OCI-LY3 (cell line): ENCODE data around the gene CDC14A.
A peak's percentile ranks its signal among the peaks of the same experiment; 100 is the strongest.

ENCODE experiments used
- H2AFZ ChIP-seq: fragments of 200-600, 300-600 bp; shearing (Covaris generic); 2 replicates; pipeline ENCODE4 v1.6.0; 2014; ENCODE audit warnings: antibody characterized with exemption, low read depth, low read length
- H3K27ac ChIP-seq: fragments of 200-600, 300-600 bp; sonication (generic); 2 replicates; pipeline ENCODE4 v1.5.1; 2014; ENCODE audit warnings: mild to moderate bottlenecking, low read length, moderate library complexity, mixed read lengths
- H3K27me3 ChIP-seq: fragments of 200-600, 300-600 bp; sonication (generic); 2 replicates; pipeline ENCODE4 v1.6.1; 2014; ENCODE audit warnings: low read depth, low read length, mixed read lengths
- H3K36me3 ChIP-seq: fragments of 200-600, 300-600 bp; sonication (generic); replicated peaks from 2 replicates; pipeline ENCODE3; 2014; ENCODE audit warnings: low read depth, low read length, mixed read lengths
- H3K4me1 ChIP-seq: fragments of 300-600, 200-600 bp; sonication (generic); 2 replicates; pipeline ENCODE4 v1.6.1; 2014; ENCODE audit warnings: low read length, mixed read lengths
- H3K4me2 ChIP-seq: fragments of 200-600, 300-600 bp; sonication (generic); 2 replicates; pipeline ENCODE4 v1.6.1; 2014; ENCODE audit warnings: low read length, mixed read lengths
- H3K4me3 ChIP-seq: fragments of 300-600, 200-600 bp; sonication (generic); 2 replicates; pipeline ENCODE4 v1.5.1; 2014; ENCODE audit warnings: antibody characterized with exemption, mild to moderate bottlenecking, low read length, moderate library complexity
- H3K79me2 ChIP-seq: fragments of 300-600, 200-600 bp; shearing (Covaris generic); 2 replicates; pipeline ENCODE4 v1.6.1; 2014; ENCODE audit warnings: mild to moderate bottlenecking, low read length, mixed read lengths
- H3K9ac ChIP-seq: fragments of 300-600, 200-600 bp; shearing (Covaris generic); 2 replicates; pipeline ENCODE4 v1.6.0; 2014; ENCODE audit warnings: mild to moderate bottlenecking, low read length, moderate library complexity
- H3K9me3 ChIP-seq: fragments of 200-600, 300-600 bp; shearing (Covaris generic); 2 replicates; pipeline ENCODE4 v1.6.1; 2014; ENCODE audit warnings: low read length, mixed read lengths; ENCODE audit not compliant: insufficient read depth
- H4K20me1 ChIP-seq: fragments of 200-600, 300-600 bp; sonication (generic); 2 replicates; pipeline ENCODE4 v1.6.1; 2016; ENCODE audit warnings: low read length, mixed read lengths; ENCODE audit not compliant: insufficient read depth
- CTCF ChIP-seq: fragments of 200-600, 300-600 bp; sonication (generic); IDR thresholded peaks from 2 replicates; pipeline ENCODE4 v1.5.1; 2014; ENCODE audit warnings: antibody characterized with exemption, low read length, low read depth
- EZH2phosphoT487 ChIP-seq: fragments of 200-600 bp; shearing (Covaris generic); IDR thresholded peaks from 2 replicates; pipeline ENCODE4 v1.6.1; 2018; ENCODE audit warnings: antibody characterized with exemption, mixed run types, low read depth

Gene CDC14A

GRCh38 chr1:100458661-100459357, 106.5 kb downstream of the CDC14A start:
- TF ChIP-seq EZH2phosphoT487 (no peak), CTCF (no peak)
- H3K4me1 ChIP-seq = peaks cover 11% of the 10 kb centered on the region
- H3K9ac ChIP-seq = no peak overlapping the region
- H3K9me3 ChIP-seq = no peaks in the 10 kb centered on the region
- H4K20me1 ChIP-seq = no peaks in the 10 kb centered on the region
- H2AFZ ChIP-seq = no peak overlapping the region
- no peaks in the 10 kb centered on the region for H3K36me3 ChIP-seq
- H3K27ac ChIP-seq = no peak overlapping the region
- peak overlapping the region; percentile 45 for H3K4me2 ChIP-seq
- no peaks in the 10 kb centered on the region for H3K27me3 ChIP-seq
- no peaks in the 10 kb centered on the region for H3K79me2 ChIP-seq
- no peak overlapping the region for H3K4me3 ChIP-seq

- no peak overlapping the region for H3K4me3 ChIP-seq
- H3K9me3 ChIP-seq = no peaks in the 10 kb centered on the region
- H3K27me3 ChIP-seq = no peaks in the 10 kb centered on the region
- no peaks in the 10 kb centered on the region for H4K20me1 ChIP-seq
- no peaks in the 10 kb centered on the region for H3K79me2 ChIP-seq
- peaks cover 17% of the 10 kb centered on the region for H3K4me1 ChIP-seq
- H3K9ac ChIP-seq = no peak overlapping the region
- H3K4me2 ChIP-seq = peak overlapping the region; percentile 45
- no peak overlapping the region for H2AFZ ChIP-seq
- no peak overlapping the region for H3K27ac ChIP-seq
- H3K36me3 ChIP-seq = no peaks in the 10 kb centered on the region
- TF ChIP-seq CTCF = peak; percentile 69
- no peak for TF ChIP-seq EZH2phosphoT487
These were observed 107.2 kb downstream of the CDC14A start for GRCh38 chr1:100459358-100460114.

- H3K4me3 ChIP-seq = no peak overlapping the region
- H3K4me1 ChIP-seq = peaks cover 17% of the 10 kb centered on the region
- H4K20me1 ChIP-seq = no peaks in the 10 kb centered on the region
- H3K4me2 ChIP-seq = no peak overlapping the region
- H3K9me3 ChIP-seq = no peaks in the 10 kb centered on the region
- no peak overlapping the region for H2AFZ ChIP-seq
- no peaks in the 10 kb centered on the region for H3K79me2 ChIP-seq
- no peak for TF ChIP-seq EZH2phosphoT487
- no peak for TF ChIP-seq CTCF
- H3K27ac ChIP-seq = no peak overlapping the region
- H3K9ac ChIP-seq = no peak overlapping the region
- no peaks in the 10 kb centered on the region for H3K27me3 ChIP-seq
- H3K36me3 ChIP-seq = no peaks in the 10 kb centered on the region
These were observed 108.9 kb downstream of the CDC14A start for GRCh38 chr1:100461222-100461621.

- H3K9ac ChIP-seq = no peak overlapping the region
- H2AFZ ChIP-seq = no peak overlapping the region
- peaks cover 17% of the 10 kb centered on the region for H3K4me1 ChIP-seq
- H3K36me3 ChIP-seq = no peaks in the 10 kb centered on the region
- H3K27me3 ChIP-seq = no peaks in the 10 kb centered on the region
- no peak overlapping the region for H3K4me2 ChIP-seq
- no peaks in the 10 kb centered on the region for H4K20me1 ChIP-seq
- no peaks in the 10 kb centered on the region for H3K9me3 ChIP-seq
- H3K4me3 ChIP-seq = no peak overlapping the region
- TF ChIP-seq CTCF (no peak), EZH2phosphoT487 (no peak)
- H3K27ac ChIP-seq = no peak overlapping the region
- no peaks in the 10 kb centered on the region for H3K79me2 ChIP-seq
These were observed 110.2 kb downstream of the CDC14A start for GRCh38 chr1:100462326-100463025.
